ENCODE measurements around the gene TMEM53.

Gene TMEM53

DNA sequence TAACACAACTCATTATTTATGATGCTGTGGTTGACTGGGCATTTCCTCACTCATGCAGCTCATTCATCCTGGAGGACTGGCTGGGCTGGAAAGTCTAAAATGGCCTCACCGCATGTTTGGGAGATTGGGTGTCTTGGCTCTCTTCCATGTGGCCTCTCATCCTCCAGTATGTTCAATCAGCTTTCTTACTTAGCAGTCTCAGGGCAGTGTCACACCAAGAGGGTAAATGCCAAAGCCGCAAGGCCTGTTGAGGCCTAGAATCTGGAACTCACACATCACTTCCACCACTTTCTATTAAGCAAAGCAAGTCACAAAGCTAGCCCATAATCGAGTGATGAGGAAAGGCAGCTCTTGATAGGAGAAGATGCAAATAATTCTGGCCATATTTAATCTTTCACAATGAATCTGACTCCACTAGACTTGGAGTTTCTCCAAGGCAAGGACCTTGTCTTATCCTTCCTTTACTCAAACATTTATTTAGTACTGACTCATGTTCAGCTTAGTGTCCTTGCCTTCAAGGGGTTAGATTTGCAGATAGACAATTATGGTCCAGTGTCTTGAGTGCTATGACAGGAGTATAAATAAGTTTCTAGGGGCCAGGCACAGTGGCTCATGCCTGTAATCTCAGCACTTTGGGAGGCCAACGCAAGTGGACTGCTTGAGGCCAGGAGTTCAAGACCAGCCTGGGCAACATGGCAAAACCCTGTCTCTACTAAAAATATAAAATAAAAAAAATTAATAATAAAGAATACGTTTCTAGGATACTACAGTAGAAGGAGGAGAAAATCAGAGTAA lies 45.1 kb downstream of the TMEM53 start:
- DNase-seq (ENCODE audit: low read depth) = no peak

DNA sequence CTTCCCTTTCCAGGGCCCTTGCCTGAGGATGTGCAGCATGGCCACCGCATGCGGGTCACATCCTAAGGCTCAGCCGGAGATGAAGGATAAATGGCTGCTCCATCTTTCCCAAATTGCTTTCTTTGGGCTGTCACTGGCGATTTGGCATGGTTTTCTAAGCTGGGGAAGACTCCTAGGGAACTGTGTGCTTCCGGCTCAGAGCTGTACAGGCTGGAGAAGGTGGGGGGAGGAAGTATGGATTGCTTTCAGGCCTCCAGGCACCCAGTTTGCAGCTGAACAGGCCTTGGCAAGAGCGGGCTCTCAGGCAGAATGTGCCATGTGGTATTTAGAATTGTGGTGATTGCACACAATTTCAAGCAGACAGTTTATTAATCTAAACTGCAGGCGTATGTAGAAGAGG lies 48.9 kb downstream of the TMEM53 start:
- DNase-seq (ENCODE audit: low read depth) = no peak

DNA sequence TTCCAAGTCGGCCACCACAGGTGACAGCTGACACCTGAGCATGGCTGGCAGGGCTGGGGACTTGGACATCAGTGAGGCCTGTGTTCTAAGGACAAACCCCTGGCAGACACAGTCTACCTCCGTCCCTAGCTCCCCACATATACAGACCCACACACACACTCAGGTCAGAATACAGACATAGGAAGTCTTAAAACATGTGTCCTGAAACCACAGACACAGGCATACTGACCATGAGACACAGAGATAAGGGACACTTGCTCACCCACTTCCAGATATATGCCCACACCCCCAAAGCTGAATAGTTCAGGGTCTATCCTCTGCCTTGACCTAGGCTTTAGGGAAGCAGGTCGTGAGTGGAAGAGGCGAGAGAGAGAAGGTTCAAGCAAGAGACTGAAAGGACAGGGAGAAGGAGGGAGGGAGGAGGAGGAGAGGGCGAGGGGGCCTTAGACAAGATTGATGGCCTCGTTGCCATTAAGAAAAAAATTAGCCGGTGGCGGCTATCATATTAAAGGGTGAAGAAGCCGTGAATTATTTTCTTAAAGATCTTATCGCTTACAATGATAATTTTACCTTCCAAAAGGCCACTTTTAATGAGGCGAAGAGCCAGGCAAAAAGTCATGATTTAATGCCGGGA lies 49.9 kb downstream of the TMEM53 start:
- no peak for DNase-seq (ENCODE audit: low read depth)

DNA sequence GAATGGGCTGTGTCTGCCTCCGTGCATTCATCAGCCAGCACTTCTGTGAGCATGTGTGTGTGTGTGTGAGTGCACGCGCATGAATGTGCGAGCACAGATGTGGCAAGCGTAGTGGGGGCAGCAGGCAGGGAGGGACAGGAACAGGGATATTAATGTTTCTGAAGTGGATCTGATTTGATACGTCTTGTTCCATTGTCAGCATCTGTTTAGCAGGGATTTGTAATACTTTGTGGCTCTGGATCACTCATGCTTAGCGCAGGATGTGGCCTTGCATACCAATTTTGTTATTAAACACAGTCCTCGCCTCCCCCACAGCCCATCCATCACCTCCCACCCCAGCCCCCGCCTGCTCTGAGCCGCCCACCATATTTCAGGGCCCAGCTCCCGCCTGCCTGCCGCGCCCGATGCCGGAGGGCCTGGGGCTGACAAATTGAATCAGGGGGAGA lies 52.4 kb downstream of the TMEM53 start:
- DNase-seq (ENCODE audit: low read depth) = no peak

DNA sequence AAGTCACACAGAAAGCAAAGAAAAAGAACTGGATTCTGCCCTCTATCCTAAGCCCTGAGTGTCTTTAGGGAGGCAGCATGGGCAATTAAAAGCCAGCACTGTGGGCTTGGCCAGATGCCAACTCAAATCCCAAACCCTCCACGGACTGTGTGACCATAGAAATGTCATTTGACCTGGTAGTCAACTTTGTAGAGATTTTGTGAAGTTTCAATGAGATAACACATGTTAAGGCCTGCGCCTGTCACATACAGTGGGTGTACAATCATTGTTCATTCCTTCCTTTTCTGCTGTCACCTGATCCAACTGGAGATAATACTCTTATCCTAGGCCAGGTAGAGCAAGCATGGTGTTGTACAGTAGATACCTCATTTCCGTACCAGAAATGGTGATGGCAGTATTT lies 54.2 kb downstream of the TMEM53 start:
- no peak for DNase-seq (ENCODE audit: low read depth)

DNA sequence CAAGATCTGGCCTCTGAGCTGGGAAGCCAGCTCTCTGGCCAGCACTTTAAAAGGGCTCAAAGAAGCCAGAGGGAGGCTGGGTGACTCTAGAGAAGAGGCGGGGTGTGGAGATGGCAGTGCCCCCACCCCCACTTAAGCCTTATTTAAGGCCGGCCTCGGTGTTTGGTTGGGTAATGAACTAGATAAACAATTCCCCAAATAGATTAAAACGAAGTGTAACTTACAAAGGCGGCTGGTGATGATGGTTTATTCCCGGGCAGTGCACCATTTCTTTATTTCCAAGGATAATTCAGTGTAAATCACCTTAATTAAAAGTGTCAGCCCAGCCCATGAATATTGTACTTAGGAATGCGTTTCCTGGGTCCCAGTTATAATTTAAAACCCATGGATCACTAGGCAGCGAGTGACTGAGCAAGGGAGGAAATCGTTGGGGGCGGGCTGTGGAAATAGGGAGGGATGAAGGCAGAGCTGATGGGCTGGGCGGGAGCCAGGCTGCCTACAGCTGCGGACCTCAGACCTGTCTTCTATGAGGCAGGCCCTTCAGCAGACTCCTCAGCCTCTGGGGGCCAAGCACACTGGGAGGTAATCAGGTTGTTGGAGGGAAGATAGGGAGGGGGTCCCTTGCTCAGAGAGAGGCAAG lies 54.9 kb downstream of the TMEM53 start:
- no peak for DNase-seq (ENCODE audit: low read depth)

DNA sequence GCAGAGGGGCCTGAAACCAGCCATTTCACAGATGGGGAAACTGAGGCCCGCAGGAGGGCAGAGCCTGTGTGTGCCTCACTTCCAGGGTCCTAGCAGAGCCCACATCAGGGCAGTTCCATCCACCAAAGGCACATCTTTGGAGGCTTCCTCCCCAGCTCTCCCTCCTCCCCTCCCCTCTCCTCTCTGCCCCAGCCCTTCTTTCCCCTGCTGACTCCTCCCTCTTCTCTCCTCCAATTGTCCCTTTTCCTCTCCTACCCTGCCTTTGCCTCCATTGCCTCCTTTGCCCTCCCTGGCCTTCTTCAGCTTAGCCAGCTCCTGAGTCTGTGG lies 56.6 kb downstream of the TMEM53 start:
- no peak for DNase-seq (ENCODE audit: low read depth)

DNA sequence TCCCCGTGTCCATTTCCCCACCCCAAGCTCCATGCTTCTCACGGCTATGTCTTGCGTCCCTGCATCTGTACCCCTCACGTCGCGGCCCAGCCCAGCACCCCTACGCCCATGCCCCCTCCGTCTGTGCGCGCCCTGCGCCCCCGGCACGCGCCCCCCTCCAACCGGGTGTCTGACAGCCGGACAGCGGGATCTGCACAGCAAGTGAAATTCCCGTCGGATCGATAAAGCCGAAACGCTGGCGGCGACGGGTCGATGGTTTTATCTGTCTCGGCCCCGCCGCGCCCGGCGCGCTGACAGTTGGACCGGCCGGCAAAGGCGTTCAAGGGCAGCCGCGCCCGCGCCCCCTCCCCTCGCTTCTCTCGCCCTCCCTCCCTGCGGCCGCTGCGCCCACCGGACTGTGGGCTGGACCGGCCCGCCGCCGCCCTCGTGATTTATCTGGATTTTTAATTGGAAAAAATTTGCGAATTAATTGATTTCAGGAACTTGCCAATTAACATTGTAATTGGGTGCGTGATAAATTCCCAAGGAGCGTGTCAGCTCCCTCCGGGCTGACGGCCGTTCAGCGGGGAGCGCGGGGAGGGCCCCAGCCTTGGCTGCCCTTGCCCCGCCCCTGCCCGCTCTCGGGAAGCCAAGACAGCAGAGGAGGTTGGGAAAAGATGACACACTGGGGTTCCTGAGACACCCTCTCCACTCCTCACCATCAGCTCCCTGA lies 57.1 kb downstream of the TMEM53 start:
- DNase-seq (ENCODE audit: low read depth) = no peak

DNA sequence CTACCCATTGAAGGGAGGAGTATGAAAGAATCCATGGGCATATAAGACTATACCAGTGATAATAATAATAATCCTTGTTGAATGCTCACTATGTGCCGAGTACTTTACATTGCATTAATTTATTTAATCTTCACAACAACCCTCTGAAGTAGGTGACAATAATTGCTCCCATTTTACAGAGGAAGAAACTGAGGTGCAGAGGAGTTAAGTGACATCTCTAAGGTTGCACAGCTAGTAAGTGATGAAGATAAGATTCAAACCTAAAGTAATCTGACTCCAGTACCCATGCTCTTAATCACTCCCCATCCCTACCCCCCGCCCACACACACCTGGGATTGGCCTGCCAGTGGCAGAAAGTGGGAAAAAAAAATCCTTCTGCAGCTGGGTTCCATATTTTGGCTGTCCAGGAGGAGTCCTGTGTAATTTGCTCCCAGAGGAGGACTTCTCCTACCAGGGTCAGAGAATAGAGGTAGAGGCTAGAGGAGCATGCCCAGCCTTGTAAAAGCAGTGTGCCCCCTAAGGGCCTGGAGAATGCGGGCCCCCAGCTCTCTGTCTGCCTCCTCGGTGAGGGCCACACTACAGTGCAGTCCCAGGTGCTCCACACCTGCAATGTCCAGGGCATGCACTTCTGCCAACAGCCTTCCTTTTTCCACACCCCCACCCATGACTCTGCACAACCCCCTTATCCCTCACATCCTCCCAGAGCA lies 57.8 kb downstream of the TMEM53 start:
- no peak for DNase-seq (ENCODE audit: low read depth)

DNA sequence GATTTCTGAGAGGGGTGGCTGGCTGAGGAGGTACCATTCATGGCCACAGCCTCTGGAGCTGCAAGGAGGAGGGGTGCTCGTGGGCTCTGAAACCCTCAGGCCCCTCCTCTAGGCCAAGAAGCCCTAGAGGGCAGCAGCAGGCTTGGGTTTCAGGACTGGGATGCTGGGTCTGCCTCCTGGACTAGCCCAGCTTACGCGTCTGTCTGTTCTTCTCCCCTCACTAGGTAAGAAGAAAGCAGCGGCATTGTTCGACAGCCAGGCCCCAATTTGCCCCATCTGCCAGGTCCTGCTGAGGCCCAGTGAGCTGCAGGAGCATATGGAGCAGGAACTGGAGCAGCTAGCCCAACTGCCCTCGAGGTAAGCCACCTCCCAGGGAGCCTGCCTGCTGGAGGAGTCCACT lies 60.3 kb downstream of the TMEM53 start:
- no peak for DNase-seq (ENCODE audit: low read depth)

DNA sequence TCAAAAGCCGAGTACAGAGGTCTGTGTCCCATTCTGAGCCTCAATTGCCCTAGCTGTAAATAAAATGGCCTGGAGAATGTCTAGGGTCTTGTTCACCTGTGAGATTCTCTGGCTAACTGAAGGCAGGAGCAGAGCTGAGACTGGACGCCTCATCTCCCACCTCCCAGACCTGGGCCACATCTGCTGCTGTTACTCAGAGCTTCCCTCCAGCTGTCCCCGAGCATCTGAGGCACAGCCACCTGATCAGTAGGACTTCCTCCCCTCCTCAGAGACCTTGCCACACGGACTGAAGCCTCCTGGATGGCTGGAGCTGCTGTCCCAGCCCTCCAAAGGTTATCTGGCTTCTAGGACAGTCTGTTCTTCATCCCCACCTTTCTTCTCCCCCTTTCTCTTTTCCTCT lies 62.4 kb downstream of the TMEM53 start:
- no peak for DNase-seq (ENCODE audit: low read depth)

DNA sequence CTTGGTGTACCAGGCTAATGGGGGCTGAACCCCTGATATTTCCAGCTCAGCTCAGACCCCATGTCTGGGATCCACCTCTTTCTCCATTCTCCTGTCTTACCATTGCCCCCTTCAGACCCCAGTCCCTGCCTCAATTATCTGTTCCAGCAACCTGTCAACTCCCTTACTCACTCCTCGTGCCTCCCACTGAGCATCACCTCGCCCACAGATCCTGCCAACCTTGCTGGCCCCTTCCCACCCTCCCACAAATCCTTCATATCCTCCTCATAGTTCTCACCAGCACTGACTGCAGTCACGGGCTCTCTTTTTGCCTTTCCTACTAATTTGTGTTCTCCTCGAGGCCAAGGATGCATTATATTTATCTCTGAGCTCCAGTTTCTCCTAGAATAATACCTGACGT lies 62.9 kb downstream of the TMEM53 start:
- no peak for DNase-seq (ENCODE audit: low read depth)

DNA sequence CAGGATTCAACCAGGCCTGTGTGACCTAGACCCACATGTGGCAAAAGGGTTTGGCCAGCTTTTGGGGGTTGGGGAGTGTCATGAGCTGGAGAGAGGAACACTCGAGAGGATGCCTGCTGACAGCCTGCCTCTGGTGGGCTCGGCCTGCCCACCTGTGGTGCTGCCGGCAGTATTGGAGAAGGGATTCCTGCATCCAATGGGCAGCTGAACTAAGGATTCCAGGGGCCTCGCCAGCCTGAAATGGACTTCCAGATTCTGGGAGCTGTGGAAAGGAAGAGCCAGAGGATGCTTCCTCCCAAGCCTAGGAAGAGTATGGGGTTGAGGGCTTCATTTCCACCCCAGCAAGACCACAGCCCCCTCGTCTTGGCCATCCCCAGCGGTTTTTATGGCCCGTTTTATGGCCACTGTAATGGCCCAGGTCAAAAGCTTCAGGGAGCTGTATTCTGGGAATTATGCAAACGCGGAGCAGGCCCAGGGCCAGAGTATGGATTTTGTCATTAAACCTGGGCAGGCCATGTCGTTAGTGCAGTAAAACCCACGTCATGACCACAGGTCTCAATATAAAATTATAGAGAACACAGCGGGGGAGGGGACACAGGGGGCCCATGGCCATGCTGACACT lies 63.6 kb downstream of the TMEM53 start:
- DNase-seq (ENCODE audit: low read depth) = no peak

DNA sequence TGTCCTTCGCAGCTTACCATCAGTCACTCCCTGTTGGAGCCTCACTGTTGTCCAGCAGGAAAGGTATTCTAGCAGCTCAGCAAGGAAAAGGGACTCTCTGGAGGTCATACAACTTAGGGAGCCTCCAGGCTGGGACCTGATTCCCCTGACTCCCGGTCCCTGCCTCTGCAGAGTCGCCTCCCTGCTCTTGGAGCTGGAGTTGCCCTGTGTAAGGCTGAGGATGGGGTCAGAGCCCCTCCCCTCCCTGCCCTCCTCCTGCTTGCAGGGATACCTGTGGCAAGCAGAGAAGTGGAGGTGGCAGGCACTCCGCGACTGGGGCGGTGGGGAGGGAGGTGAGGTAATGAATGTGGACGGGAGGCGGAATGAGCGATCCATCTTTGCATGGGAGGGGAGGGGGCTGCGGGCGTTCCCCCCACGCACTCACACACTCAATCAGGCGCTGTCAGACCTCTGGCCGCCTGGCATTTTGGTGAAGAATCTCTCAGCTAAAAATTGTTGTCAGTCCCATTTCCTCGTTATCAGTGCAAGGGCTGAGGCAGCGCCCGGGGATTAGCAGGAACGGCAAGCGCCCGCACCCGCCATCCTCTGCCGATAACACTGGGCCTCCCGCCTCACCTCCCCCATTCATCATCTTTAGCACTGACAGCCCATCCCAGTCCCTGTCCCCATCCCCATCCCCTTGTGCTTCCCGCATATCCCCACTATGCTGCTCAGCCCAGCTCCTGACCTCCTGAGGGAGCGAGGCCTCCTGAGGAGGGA lies 64.3 kb downstream of the TMEM53 start:
- DNase-seq (ENCODE audit: low read depth) = no peak

DNA sequence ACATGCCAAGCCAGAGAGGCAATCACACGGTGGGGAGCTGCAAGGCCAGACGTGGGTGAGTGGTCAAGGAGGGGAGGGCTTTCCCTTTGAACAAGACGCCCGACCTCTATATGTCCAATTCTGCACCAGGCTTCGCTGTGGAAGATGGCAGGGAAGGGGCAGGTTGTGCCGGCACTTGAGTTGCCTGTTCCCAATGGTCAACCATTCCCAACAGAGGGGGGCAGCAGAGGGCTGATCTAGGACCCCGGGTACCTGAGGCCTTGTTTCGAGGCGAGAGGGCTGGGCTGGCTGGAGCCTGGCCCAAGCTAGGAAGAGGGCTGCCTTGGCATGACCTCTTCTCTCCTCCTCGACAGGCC lies 64.9 kb downstream of the TMEM53 start:
- no peak for DNase-seq (ENCODE audit: low read depth)

DNA sequence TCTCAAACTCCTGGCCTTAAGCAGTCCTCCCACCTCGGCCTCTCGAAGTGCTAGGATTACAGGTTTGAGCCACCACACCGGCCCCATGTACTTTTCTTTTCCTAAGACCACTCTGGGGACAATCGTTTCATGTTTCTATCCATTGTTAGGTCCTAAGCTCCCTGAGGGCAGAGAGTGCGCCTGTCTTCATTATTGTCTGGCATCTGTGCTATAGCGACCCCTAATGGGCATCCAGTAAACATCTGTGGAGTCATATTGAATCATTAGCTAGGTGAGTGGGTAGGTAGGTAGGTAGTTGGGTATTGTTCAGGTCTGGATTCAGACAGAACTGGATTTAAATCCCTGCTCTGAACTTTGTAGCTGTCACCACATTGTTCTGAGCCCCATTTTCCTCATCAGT lies 66.1 kb downstream of the TMEM53 start:
- DNase-seq (ENCODE audit: low read depth) = no peak

DNA sequence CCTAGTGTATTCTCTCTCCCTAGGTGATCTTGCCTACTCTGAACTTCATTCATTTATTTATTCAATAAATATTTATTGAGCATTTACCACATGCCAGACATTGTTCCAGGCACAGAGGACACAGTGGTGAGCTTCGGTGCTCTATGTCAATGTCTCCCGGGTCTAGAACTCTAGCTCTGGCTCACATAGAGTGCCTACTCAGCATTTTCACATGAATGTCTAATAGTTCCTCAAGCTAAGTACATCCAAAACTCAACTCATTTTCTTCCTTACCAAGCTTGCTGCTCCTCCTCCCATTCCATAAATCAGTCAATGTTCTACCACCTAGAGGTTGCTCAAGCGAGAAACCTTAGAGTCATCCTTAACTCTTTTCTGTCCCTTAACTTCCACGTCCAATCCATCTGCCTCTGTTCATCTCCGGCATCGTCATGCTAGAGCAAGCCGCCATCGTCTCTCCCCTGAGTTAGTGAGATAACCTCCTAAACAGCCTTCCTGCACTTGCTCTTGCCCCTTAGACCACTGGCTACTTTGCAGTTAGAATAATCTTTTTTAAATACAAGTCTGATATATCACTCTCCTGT lies 67.5 kb downstream of the TMEM53 start:
- no peak for DNase-seq (ENCODE audit: low read depth)

DNA sequence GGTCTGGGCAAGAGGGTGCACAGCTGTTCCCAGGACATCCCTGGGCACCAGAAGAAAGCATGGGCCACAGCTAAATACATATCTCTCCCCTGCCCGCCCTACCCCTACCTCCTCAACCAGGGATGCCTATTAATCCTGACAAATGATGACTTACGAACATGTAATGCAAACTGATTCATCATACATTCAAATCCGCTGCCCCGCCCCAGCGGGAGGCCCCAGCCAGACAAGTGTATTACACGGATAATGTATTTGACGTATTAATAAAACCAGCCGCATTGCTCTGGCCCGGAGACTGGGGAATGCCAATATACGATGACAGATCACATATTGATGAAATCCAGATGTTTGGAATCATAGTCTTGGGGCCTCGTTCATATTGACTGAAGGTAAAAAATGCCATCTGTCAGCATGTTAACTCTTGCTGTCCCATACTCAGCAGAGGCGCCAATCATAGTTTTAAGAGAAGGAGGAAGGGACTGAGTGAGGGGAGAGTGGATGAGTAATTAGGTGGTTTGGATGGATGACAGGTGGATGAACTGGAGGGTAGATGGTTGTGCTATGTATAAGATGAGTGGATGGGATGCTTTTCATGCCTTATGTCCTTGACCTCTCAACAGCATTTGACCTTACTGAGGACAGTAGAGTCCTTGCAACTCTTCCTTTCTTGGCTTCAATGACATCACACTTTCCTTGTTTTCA lies 68.2 kb downstream of the TMEM53 start:
- DNase-seq (ENCODE audit: low read depth) = no peak

DNA sequence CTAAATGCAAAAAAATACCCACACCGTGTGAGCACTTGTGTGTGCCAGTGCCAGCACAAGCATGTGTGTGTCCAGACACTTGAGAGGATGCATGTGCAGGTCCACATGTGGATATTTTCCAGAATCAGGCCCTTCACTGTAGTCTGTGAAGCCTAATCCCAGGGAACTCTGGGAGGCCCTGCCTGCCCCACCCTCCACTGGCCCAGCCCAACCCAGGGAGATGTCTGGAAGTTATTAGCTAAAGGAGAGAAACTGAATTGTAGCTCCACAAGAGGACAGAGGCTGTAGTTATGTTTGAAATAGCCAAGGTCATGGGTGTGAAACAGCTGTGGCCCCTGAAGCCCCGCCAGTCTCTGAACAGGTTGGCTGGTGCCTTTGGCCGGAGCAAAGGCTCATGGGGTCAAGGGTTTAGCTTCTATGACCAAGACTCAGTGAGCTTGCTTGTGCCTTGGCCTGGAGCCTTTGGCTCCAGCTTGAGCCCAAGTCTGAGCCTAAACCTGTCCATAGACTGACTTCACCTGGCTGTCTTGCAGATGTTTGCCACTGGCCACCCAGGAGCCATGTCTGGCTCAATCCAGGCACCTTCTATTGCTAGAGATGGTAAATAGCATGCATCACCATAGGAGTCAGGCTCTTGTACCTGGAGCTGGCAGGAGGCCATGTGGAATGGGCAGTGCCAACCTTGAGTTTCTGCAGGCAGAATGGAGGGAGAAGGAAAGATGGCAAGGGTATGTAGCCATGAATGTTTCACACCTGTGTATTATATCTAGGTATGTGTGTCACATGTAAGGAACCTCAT lies 69.9 kb downstream of the TMEM53 start:
- DNase-seq (ENCODE audit: low read depth) = no peak

Data from activated T-cell treated with anti-CD3 and anti-CD28 coated beads for 48 hours (primary cell).